ENCODE measurements around the gene BLID.

BLID gene

GRCh38 chr11:122103726-122104125, 12.3 kb downstream of the BLID start:
- DNase-seq, result no peak

- no peak for DNase-seq
These were observed 12.7 kb downstream of the BLID start for GRCh38 chr11:122103321-122103720.

- no peak for DNase-seq
These were observed 13.6 kb downstream of the BLID start for GRCh38 chr11:122102426-122102825.

GRCh38 chr11:122101625-122102291, 14.3 kb downstream of the BLID start:
- no peak for DNase-seq

GRCh38 chr11:122100756-122101080, 15.3 kb downstream of the BLID start:
- no peak for DNase-seq

GRCh38 chr11:122100037-122100755, 15.8 kb downstream of the BLID start:
- no peak for DNase-seq

- DNase-seq, result no peak
These were observed 16.5 kb downstream of the BLID start for GRCh38 chr11:122099374-122100036.

GRCh38 chr11:122098261-122098980, 17.6 kb downstream of the BLID start:
- no peak for DNase-seq

- no peak for DNase-seq
These were observed 18.5 kb downstream of the BLID start for GRCh38 chr11:122097419-122098001.

- DNase-seq, result no peak
These were observed 19.5 kb downstream of the BLID start for GRCh38 chr11:122096272-122097112.

- no peak for DNase-seq
These were observed 20.2 kb downstream of the BLID start for GRCh38 chr11:122095681-122096262.

GRCh38 chr11:122094836-122095235, 21.2 kb downstream of the BLID start:
- no peak for DNase-seq

GRCh38 chr11:122093731-122094275, 22.2 kb downstream of the BLID start:
- no peak for DNase-seq

GRCh38 chr11:122091835-122092234, 24.2 kb downstream of the BLID start:
- DNase-seq, result no peak

GRCh38 chr11:122089111-122089510, 26.9 kb downstream of the BLID start:
- no peak for DNase-seq

- DNase-seq, result no peak
These were observed 30.3 kb downstream of the BLID start for GRCh38 chr11:122085712-122086111.

GRCh38 chr11:122085264-122085663, 30.8 kb downstream of the BLID start:
- DNase-seq, result no peak

- DNase-seq, result no peak
These were observed 33.8 kb downstream of the BLID start for GRCh38 chr11:122082205-122082604.

- DNase-seq, result no peak
These were observed 34.9 kb downstream of the BLID start for GRCh38 chr11:122081073-122081472.

- no peak for DNase-seq
These were observed 38.6 kb downstream of the BLID start for GRCh38 chr11:122077459-122077858.

GRCh38 chr11:122076512-122077120, 39.4 kb downstream of the BLID start:
- DNase-seq, result no peak
